Retina (tissue), 1 donor: ENCODE results near the gene DZIP3.
"Not testable (repeated sequence)": the region's sequence is repeated elsewhere in the genome, so short reads cannot be mapped to it uniquely, and the experiment has no call there.

Experiments
- DNase-seq: peaks from one replicate; pipeline ENCODE4 v3.0.0-alpha.2; 2016

The DZIP3 gene

GRCh38 chr3:108602249-108602934, 12.9 kb downstream of the DZIP3 start:
- DNase-seq, result peak; percentile 45

- no peak for DNase-seq
Observed at GRCh38 chr3:108602935-108603294, 13.4 kb downstream of the DZIP3 start.

GRCh38 chr3:108603691-108604090, 14.2 kb downstream of the DZIP3 start:
- no peak for DNase-seq

GRCh38 chr3:108605028-108605427, 15.5 kb downstream of the DZIP3 start:
- DNase-seq, result no peak

GRCh38 chr3:108605491-108605890, 16.0 kb downstream of the DZIP3 start:
- no peak for DNase-seq

- DNase-seq, result no peak
Observed at GRCh38 chr3:108608750-108609149, 19.2 kb downstream of the DZIP3 start.

GRCh38 chr3:108610651-108611050, 21.1 kb downstream of the DZIP3 start:
- no peak for DNase-seq

- DNase-seq, result not testable (repeated sequence)
Observed at GRCh38 chr3:108616090-108616489, 26.6 kb downstream of the DZIP3 start.

GRCh38 chr3:108620250-108620649, 30.7 kb downstream of the DZIP3 start:
- no peak for DNase-seq

GRCh38 chr3:108623504-108623903, 34.0 kb downstream of the DZIP3 start:
- DNase-seq, result no peak

GRCh38 chr3:108629974-108630373, 40.5 kb downstream of the DZIP3 start:
- DNase-seq, result no peak

GRCh38 chr3:108642526-108642925, 53.0 kb downstream of the DZIP3 start:
- no peak for DNase-seq

- no peak for DNase-seq
Observed at GRCh38 chr3:108645364-108645763, 55.8 kb downstream of the DZIP3 start.

GRCh38 chr3:108655664-108656063, 66.1 kb downstream of the DZIP3 start:
- DNase-seq, result not testable (repeated sequence)

- no peak for DNase-seq
Observed at GRCh38 chr3:108661699-108662098, 72.2 kb downstream of the DZIP3 start.

- DNase-seq, result peak; percentile 43
Observed at GRCh38 chr3:108662142-108662738, 72.7 kb downstream of the DZIP3 start.

GRCh38 chr3:108664266-108664665, 74.7 kb downstream of the DZIP3 start:
- no peak for DNase-seq

GRCh38 chr3:108667312-108667711, 77.8 kb downstream of the DZIP3 start:
- DNase-seq, result no peak

- DNase-seq, result no peak
Observed at GRCh38 chr3:108669208-108669607, 79.7 kb downstream of the DZIP3 start.

- no peak for DNase-seq
Observed at GRCh38 chr3:108672701-108673100, 83.2 kb downstream of the DZIP3 start.

GRCh38 chr3:108673988-108674661, 84.6 kb downstream of the DZIP3 start:
- DNase-seq, result no peak

GRCh38 chr3:108677811-108678210, 88.3 kb downstream of the DZIP3 start:
- no peak for DNase-seq

- not testable (repeated sequence) for DNase-seq
Observed at GRCh38 chr3:108692286-108692685, 102.8 kb downstream of the DZIP3 start.

- DNase-seq, result no peak
Observed at GRCh38 chr3:108698461-108698860, 108.9 kb downstream of the DZIP3 start.
